Choroid plexus epithelial cell (primary cell): ENCODE data around the gene HAT1.
"Not testable (repeated sequence)": the region's sequence is repeated elsewhere in the genome, so short reads cannot be mapped to it uniquely, and the experiment has no call there.

Experiments
- DNase-seq: peaks from one replicate; pipeline ENCODE4 v3.0.0-alpha.2; 2010; ENCODE audit warnings: low read depth
- H3K4me3 ChIP-seq: 2 replicates; pipeline ENCODE4 v1.5.1; 2011; ENCODE audit warnings: low read depth, mild to moderate bottlenecking, control low read depth, low read length, moderate library complexity
- CTCF ChIP-seq: conservative IDR thresholded peaks from 2 replicates; pipeline ENCODE4 v1.5.1; 2011; ENCODE audit warnings: low read depth, mild to moderate bottlenecking, control low read depth, inconsistent platforms, low read length, moderate library complexity

Gene HAT1

GRCh38 chr2:171966235-171966634, 44.0 kb downstream of the HAT1 start:
- TF ChIP-seq CTCF = no peak
- DNase-seq = no peak
- H3K4me3 ChIP-seq = no peak overlapping the region

GRCh38 chr2:171966688-171967087, 44.4 kb downstream of the HAT1 start:
- H3K4me3 ChIP-seq = no peak overlapping the region
- DNase-seq = no peak
- TF ChIP-seq CTCF = no peak

- no peak for TF ChIP-seq CTCF
- DNase-seq = no peak
Observed at GRCh38 chr2:171968509-171968908, 46.2 kb downstream of the HAT1 start.

GRCh38 chr2:171972329-171972982, 50.2 kb downstream of the HAT1 start:
- no peak for TF ChIP-seq CTCF
- no peak for DNase-seq
- H3K4me3 ChIP-seq = no peak overlapping the region

More at GRCh38 chr2:171968509-171968908, 46.2 kb downstream of the HAT1 start:
- H3K4me3 ChIP-seq = no peak overlapping the region

- TF ChIP-seq CTCF = no peak
- H3K4me3 ChIP-seq = no peak overlapping the region
- DNase-seq = no peak
Observed at GRCh38 chr2:171979103-171979502, 56.8 kb downstream of the HAT1 start.

GRCh38 chr2:171983924-171984323, 61.7 kb downstream of the HAT1 start:
- not testable (repeated sequence) for H3K4me3 ChIP-seq, DNase-seq

- H3K4me3 ChIP-seq = no peak overlapping the region
- no peak for DNase-seq
- TF ChIP-seq CTCF = no peak
Observed at GRCh38 chr2:171985076-171985475, 62.8 kb downstream of the HAT1 start.
